H9 (cell line): ENCODE measurements around the gene PDE3B. TPM values are rescaled to one million over a fixed set of nuclear protein-coding genes. Genes with fewer than 3 reads are reported as not detected.

Source experiments
- DNase-seq: peaks from one replicate; pipeline ENCODE4 v3.0.0-alpha.2; 2017
- H2AFZ ChIP-seq: one replicate; pipeline ENCODE4 v1.6.1; 2013; ENCODE audit warnings: mild to moderate bottlenecking, low read length, control low read depth, moderate library complexity
- H2AK5ac ChIP-seq: 2 replicates; pipeline ENCODE4 v1.6.1; 2013; ENCODE audit warnings: low read length, control low read depth, mixed read lengths; ENCODE audit not compliant: insufficient read length
- H2BK120ac ChIP-seq: one replicate; pipeline ENCODE4 v1.6.1; 2013; ENCODE audit warnings: low read depth, mild to moderate bottlenecking, low read length, control low read depth, inconsistent platforms; ENCODE audit not compliant: poor library complexity, severe bottlenecking
- H2BK12ac ChIP-seq: 2 replicates; pipeline ENCODE4 v1.6.1; 2013; ENCODE audit warnings: low read length, control low read depth, mixed read lengths, low read depth; ENCODE audit not compliant: insufficient read length
- H2BK15ac ChIP-seq: 2 replicates; pipeline ENCODE4 v1.6.1; 2013; ENCODE audit warnings: low read depth, low read length, control low read depth
- H2BK20ac ChIP-seq: one replicate; pipeline ENCODE4 v1.6.1; 2013; ENCODE audit warnings: low read depth, mild to moderate bottlenecking, low read length, control low read depth, inconsistent platforms; ENCODE audit not compliant: poor library complexity, severe bottlenecking
- H2BK5ac ChIP-seq: 2 replicates; pipeline ENCODE4 v1.6.1; 2013; ENCODE audit warnings: low read length, control low read depth, mixed read lengths; ENCODE audit not compliant: insufficient read length
- H3K14ac ChIP-seq: 2 replicates; pipeline ENCODE4 v1.6.1; 2013; ENCODE audit warnings: low read length, control low read depth; ENCODE audit not compliant: insufficient read depth
- H3K18ac ChIP-seq: 2 replicates; pipeline ENCODE4 v1.6.1; 2013; ENCODE audit warnings: low read depth, mild to moderate bottlenecking, mixed read lengths, low read length, control low read depth; ENCODE audit not compliant: insufficient read length
- H3K23ac ChIP-seq: 2 replicates; pipeline ENCODE4 v1.6.1; 2013; ENCODE audit warnings: low read length, control low read depth, mixed read lengths, low read depth; ENCODE audit not compliant: insufficient read length
- H3K23me2 ChIP-seq: 2 replicates; pipeline ENCODE4 v1.6.1; 2013; ENCODE audit warnings: low read depth, mild to moderate bottlenecking, mixed read lengths, low read length, control low read depth; ENCODE audit not compliant: insufficient read length, poor library complexity, severe bottlenecking
- H3K27ac ChIP-seq: 2 replicates; pipeline ENCODE4 v1.5.1; 2013; ENCODE audit warnings: low read length, control low read depth, mixed read lengths, low read depth; ENCODE audit not compliant: insufficient read length
- H3K27me3 ChIP-seq: 2 replicates; pipeline ENCODE4 v1.6.1; 2013; ENCODE audit warnings: low read length, control low read depth, inconsistent platforms; ENCODE audit not compliant: insufficient read depth
- H3K4ac ChIP-seq: 2 replicates; pipeline ENCODE4 v1.6.1; 2013; ENCODE audit warnings: low read depth, mild to moderate bottlenecking, control low read depth, inconsistent platforms, low read length, moderate library complexity
- H3K4me1 ChIP-seq: 2 replicates; pipeline ENCODE4 v1.6.1; 2013; ENCODE audit warnings: low read length, control low read depth, inconsistent platforms; ENCODE audit not compliant: insufficient read depth
- H3K4me2 ChIP-seq: 2 replicates; pipeline ENCODE4 v1.6.1; 2013; ENCODE audit warnings: low read length, control low read depth, mixed read lengths; ENCODE audit not compliant: insufficient read length, insufficient read depth
- H3K56ac ChIP-seq: 2 replicates; pipeline ENCODE4 v1.6.1; 2013; ENCODE audit warnings: low read depth, mild to moderate bottlenecking, mixed read lengths, low read length, control low read depth; ENCODE audit not compliant: insufficient read length
- H3K79me1 ChIP-seq: 2 replicates; pipeline ENCODE4 v1.6.1; 2013; ENCODE audit warnings: low read depth, mild to moderate bottlenecking, moderate library complexity, low read length, control low read depth, inconsistent platforms; ENCODE audit not compliant: insufficient read depth, poor library complexity, severe bottlenecking
- H3K79me2 ChIP-seq: 2 replicates; pipeline ENCODE4 v1.6.1; 2013; ENCODE audit warnings: low read length, control low read depth, inconsistent platforms; ENCODE audit not compliant: insufficient read depth
- H3K9ac ChIP-seq: 2 replicates; pipeline ENCODE4 v1.6.1; 2013; ENCODE audit warnings: low read length, control low read depth, mixed read lengths; ENCODE audit not compliant: insufficient read length; ENCODE audit errors: extremely low read depth
- H3K9me3 ChIP-seq: one replicate; pipeline ENCODE4 v1.6.1; 2013; ENCODE audit warnings: low read depth, low read length, inconsistent platforms; ENCODE audit not compliant: control insufficient read depth
- H3T11ph ChIP-seq: one replicate; pipeline ENCODE4 v1.6.1; 2013; ENCODE audit warnings: mild to moderate bottlenecking, low read length, control low read depth, inconsistent platforms
- H4K20me1 ChIP-seq: one replicate; pipeline ENCODE4 v1.6.1; 2013; ENCODE audit not compliant: control insufficient read depth, insufficient read length, insufficient read depth
- H4K5ac ChIP-seq: 2 replicates; pipeline ENCODE4 v1.6.1; 2013; ENCODE audit warnings: low read depth, mild to moderate bottlenecking, mixed read lengths, low read length, control low read depth; ENCODE audit not compliant: insufficient read length
- H4K8ac ChIP-seq: replicated peaks from 2 replicates; pipeline ENCODE4 v1.6.1; 2013; ENCODE audit warnings: low read length, control low read depth, mixed read lengths, low read depth; ENCODE audit not compliant: insufficient read length
- H4K91ac ChIP-seq: 2 replicates; pipeline ENCODE4 v1.6.1; 2013; ENCODE audit warnings: low read depth, mild to moderate bottlenecking, moderate library complexity, mixed read lengths, low read length, control low read depth; ENCODE audit not compliant: insufficient read length
- H3K27ac Mint-ChIP-seq, 3 experiments: 2 replicates in 2 of 3; 3 replicates in 1 of 3; pipeline ENCODE4 v1.8.0; 2020 to 2021; ENCODE audit warnings: mixed read lengths in 3 of 3, mild to moderate bottlenecking in 1 of 3, moderate library complexity in 1 of 3
- H3K27me3 Mint-ChIP-seq: 2 replicates; pipeline ENCODE4 v1.8.0; 2021; ENCODE audit warnings: low read depth, mild to moderate bottlenecking, moderate library complexity, mixed read lengths
- H3K36me3 Mint-ChIP-seq, 3 experiments: 2 replicates in 2 of 3; 3 replicates in 1 of 3; pipeline ENCODE4 v1.8.0; 2020 to 2021; ENCODE audit warnings: low read depth in 3 of 3, mixed read lengths in 3 of 3; ENCODE audit not compliant: insufficient read depth in 1 of 3
- H3K4me1 Mint-ChIP-seq, 2 experiments: 2 replicates each; pipeline ENCODE4 v1.8.0; 2020; ENCODE audit warnings: mixed read lengths in 2 of 2
- H3K4me3 Mint-ChIP-seq, 2 experiments: 2 replicates in 1 of 2; 3 replicates in 1 of 2; pipeline ENCODE4 v1.8.0; 2020 to 2021; ENCODE audit warnings: mild to moderate bottlenecking in 2 of 2, mixed read lengths in 2 of 2, moderate library complexity in 1 of 2
- H3K9me3 Mint-ChIP-seq, 2 experiments: 2 replicates in 1 of 2; 3 replicates in 1 of 2; pipeline ENCODE4 v1.8.0; 2020; ENCODE audit warnings: mild to moderate bottlenecking in 2 of 2, mixed read lengths in 2 of 2, moderate library complexity in 1 of 2
- CTCF ChIP-seq: fragments of 200-600 bp; sonication (generic); conservative IDR thresholded peaks from 3 replicates; pipeline ENCODE4 v1.8.0; 2021; ENCODE audit warnings: antibody characterized with exemption, mild to moderate bottlenecking
- WGBS: extraction: QIAGEN DNeasy Blood & Tissue Kit; methylation state at CpG from one replicate; pipeline ENCODE4 v1.1.7; 2013; ENCODE audit warnings: missing lambda C conversion rate, low lambda C conversion rate, mixed read lengths; ENCODE audit not compliant: insufficient read length; ENCODE audit errors: extremely low coverage; 5-methylcytosine and 5-hydroxymethylcytosine counted together
- total RNA-seq: library from RNA; stranded (reverse); gene quantifications from 2 replicates; pipeline ENCODE4 v1.2.1, GENCODE V29; 2021

The PDE3B gene
- total RNA-seq, 1 experiment from 2014 or later = 6.6 TPM

DNA sequence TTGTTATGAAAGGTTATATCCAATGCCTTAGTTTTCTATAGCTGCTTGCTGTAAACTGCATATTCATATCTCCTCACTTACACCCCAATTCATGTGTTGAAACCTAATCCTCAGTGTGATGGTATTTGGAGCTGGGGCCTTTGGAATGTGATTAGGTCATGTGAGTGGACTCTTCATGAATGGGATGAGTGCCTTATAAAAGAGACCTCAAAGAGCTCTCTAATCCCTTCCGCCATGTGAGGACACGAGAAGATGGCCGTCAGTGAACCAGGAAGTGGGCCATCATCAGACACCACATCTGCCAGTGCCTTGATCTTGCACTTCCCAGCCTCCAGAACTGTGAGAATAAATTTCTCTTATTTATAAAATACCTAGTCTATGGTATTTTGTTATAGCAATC lies 169.2 kb downstream of the PDE3B start:
- Histone ChIP-seq H3K4ac (no peak overlapping the region), H3K27me3 (no peaks in the 10 kb centered on the region), H3K9ac (no peak overlapping the region), H3K18ac (no peak overlapping the region), H2AFZ (no peak overlapping the region), H3K4me1 (no peaks in the 10 kb centered on the region), H3K23me2 (no peaks in the 10 kb centered on the region), H4K8ac (no peak overlapping the region), H3K4me2 (no peak overlapping the region), H2BK120ac (no peak overlapping the region), H3K56ac (no peak overlapping the region), H2BK12ac (no peak overlapping the region), H3T11ph (no peak overlapping the region), H4K91ac (no peak overlapping the region), H3K14ac (no peak overlapping the region), H2BK20ac (no peak overlapping the region), H3K27ac (no peak overlapping the region), H2BK5ac (no peak overlapping the region), H4K5ac (no peak overlapping the region), H2BK15ac (no peak overlapping the region), H2AK5ac (no peak overlapping the region), H3K79me2 (no peaks in the 10 kb centered on the region), H3K23ac (no peak overlapping the region), H4K20me1 (no peaks in the 10 kb centered on the region), H3K9me3 (no peaks in the 10 kb centered on the region), H3K79me1 (no peaks in the 10 kb centered on the region)
- DNase-seq = no peak
- Mint-ChIP-seq H3K4me3 (no peak overlapping the region), H3K27ac (no peak overlapping the region; a peak in 1 of 7 replicates), H3K36me3 (peaks cover 7 to 19% (median 8%) of the 10 kb centered on the region in 3 experiments; a peak in 5 of 7 replicates), H3K4me1 (peaks cover 3 to 4% of the 10 kb centered on the region in 2 experiments; a peak in 2 of 4 replicates), H3K27me3 (no peaks in the 10 kb centered on the region), H3K9me3 (peaks cover 0 to 3% of the 10 kb centered on the region in 2 experiments; a peak in 1 of 5 replicates)
- no peak for TF ChIP-seq CTCF
- WGBS = no CpG with 5 or more reads among the region's 3 CpGs
